ENCODE data around the gene MYO9A.

The MYO9A gene

DNA sequence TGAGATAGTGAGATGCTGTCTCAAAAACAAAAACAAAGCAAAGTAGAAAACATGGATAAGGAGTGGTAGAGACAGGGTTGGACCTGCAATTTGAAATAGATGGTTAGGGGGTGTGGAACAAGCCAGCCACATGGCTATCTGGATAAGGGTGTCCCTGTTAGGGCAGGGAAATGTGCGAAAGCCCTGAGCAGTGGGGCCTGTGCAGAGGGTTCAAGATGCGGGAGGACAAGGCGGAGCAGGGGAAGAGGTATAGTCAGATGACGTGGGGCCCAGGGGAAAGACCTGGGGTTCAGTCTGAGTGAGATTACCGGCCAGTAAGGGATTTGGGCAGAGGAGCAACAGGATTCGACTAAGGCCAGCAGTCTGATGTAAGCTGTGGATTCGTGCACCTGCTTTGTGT is 326.0 kb downstream of the MYO9A start:
- no peak for DNase-seq (ENCODE audit: low read depth)
- TF ChIP-seq, protein P1, sequence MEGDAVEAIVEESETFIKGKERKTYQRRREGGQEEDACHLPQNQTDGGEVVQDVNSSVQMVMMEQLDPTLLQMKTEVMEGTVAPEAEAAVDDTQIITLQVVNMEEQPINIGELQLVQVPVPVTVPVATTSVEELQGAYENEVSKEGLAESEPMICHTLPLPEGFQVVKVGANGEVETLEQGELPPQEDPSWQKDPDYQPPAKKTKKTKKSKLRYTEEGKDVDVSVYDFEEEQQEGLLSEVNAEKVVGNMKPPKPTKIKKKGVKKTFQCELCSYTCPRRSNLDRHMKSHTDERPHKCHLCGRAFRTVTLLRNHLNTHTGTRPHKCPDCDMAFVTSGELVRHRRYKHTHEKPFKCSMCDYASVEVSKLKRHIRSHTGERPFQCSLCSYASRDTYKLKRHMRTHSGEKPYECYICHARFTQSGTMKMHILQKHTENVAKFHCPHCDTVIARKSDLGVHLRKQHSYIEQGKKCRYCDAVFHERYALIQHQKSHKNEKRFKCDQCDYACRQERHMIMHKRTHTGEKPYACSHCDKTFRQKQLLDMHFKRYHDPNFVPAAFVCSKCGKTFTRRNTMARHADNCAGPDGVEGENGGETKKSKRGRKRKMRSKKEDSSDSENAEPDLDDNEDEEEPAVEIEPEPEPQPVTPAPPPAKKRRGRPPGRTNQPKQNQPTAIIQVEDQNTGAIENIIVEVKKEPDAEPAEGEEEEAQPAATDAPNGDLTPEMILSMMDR (IDR thresholded peaks at IDR 0.05; ENCODE audit: low read length, missing control alignments): no peak
- no peak overlapping the region for H3K4me3 ChIP-seq (replicated peaks; ENCODE audit: low read depth, low read length)

DNA sequence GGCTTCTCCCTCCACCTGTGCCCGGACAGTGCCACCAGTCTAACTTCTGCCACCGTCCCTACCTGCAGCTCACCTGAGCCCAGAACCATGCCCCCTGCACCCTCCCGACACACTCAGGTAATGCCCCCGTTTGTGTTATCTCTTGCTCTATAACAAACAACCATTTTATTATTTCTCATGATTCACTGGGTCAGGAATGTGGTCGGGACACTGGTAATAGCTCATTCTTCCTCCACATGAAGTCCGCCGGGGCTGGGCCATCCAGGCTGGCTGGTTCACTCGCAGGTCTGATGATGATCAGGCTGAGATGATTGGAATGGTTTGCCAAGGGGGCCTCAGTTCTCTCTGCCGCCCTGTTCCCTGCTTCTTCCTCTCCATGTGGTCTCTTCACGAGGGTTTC is 327.9 kb downstream of the MYO9A start:
- DNase-seq (ENCODE audit: low read depth): no peak
- no peak overlapping the region for H3K4me3 ChIP-seq (replicated peaks; ENCODE audit: low read depth, low read length)
- TF ChIP-seq, protein P1 (IDR thresholded peaks at IDR 0.05; ENCODE audit: low read length, missing control alignments): no peak

DNA sequence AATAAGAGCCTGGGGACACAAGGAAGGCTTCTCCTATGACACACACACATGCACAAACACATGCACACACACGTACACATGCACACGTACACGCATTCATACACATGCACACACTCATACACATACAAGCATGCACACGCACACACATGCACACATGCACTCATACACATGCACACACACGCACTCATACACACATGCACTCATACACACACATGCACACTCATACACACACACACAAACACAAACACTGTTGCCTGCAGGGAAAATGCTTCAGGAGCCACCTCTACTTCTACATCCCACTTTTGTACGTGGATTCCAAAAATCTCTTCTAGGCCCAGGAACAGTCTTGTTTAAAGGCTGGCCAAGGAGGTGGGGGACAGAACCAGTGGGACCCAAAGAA is 328.3 kb downstream of the MYO9A start:
- TF ChIP-seq, protein P1 (IDR thresholded peaks at IDR 0.05; ENCODE audit: low read length, missing control alignments): no peak
- DNase-seq (ENCODE audit: low read depth): no peak
- H3K4me3 ChIP-seq (replicated peaks; ENCODE audit: low read depth, low read length): no peak overlapping the region

GRCh38 chr15:71788646-71789579 is 329.0 kb downstream of the MYO9A start:
- DNase-seq (ENCODE audit: low read depth): no peak
- TF ChIP-seq, protein P1 (IDR thresholded peaks at IDR 0.05; ENCODE audit: low read length, missing control alignments): no peak
- H3K4me3 ChIP-seq (replicated peaks; ENCODE audit: low read depth, low read length): no peak overlapping the region

DNA sequence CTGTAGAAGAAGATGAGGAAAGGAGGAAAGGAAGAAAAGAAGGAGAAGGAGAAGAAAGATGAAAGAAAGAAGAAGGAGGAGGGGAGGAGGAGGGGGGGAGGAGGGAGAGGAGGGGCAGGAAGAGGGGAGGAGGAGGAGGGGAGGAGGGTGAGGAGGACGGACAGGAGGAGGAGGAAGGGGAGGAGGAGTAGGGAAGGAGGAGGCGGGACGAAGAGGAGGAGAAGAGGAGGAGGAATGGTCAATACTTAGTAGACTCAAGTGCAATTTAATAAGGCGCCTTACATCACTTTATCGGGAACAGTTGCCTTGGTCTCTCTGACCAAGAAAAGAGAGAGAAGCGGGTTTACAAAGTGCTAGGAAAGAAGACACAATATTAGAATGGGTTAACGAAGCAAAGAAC is 331.3 kb downstream of the MYO9A start:
- TF ChIP-seq, protein P1 (IDR thresholded peaks at IDR 0.05; ENCODE audit: low read length, missing control alignments): no peak
- DNase-seq (ENCODE audit: low read depth): no peak
- no peak overlapping the region for H3K4me3 ChIP-seq (replicated peaks; ENCODE audit: low read depth, low read length)

- no peak for DNase-seq (ENCODE audit: low read depth)
- TF ChIP-seq, protein P1 (IDR thresholded peaks at IDR 0.05; ENCODE audit: low read length, missing control alignments): no peak
- H3K4me3 ChIP-seq (replicated peaks; ENCODE audit: low read depth, low read length): no peak overlapping the region
Observed at GRCh38 chr15:71785996-71786395, 332.0 kb downstream of the MYO9A start.

DNA sequence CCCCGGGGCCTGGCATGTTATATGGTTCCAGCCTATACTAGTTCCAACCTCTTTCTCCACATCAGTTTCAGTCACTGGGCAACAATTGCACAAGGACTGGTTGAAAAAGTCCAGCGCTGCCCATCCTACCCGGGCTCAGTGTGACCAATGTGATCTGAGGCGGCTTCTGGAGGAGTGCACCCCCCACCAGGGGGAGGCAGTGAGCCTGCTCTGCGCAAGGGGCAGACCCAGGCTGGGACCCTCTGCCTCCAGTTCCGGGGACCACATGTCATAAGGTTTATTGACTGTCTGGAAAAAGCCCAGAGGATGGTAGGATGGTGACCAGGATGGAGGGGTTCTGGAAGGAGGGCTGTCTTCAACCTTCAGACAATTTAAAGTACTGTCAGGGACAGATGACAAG is 333.2 kb downstream of the MYO9A start:
- no peak overlapping the region for H3K4me3 ChIP-seq (replicated peaks; ENCODE audit: low read depth, low read length)
- DNase-seq (ENCODE audit: low read depth): no peak
- TF ChIP-seq, protein P1 (IDR thresholded peaks at IDR 0.05; ENCODE audit: low read length, missing control alignments): peak; percentile 30

All from fibroblast of pulmonary artery (primary cell).